Measurements from ENCODE around the gene CHD3. TPM values are rescaled to one million over a fixed set of nuclear protein-coding genes. Genes with fewer than 3 reads are reported as not detected.

CHD3 gene
- polyA plus RNA-seq, 1 of the 3 experiments (the other 2 are of a cell fraction): 56.2 TPM

GRCh38 chr17:7854851-7855659, 33.5 kb upstream of the CHD3 start, which contains the start of gene TMEM88:
TMEM88 (plus strand) TSS chr17:7855066; CDS start chr17:7855075, 9 bp downstream.
- Histone ChIP-seq H3K4me3 (ENCODE audit: low read depth in 2 of 2, low read length in 1 of 2) (peak within 1 kb of the TSS; percentile 72 to 77; a peak in 2 of 4 replicates), H3K9me3 (no peaks in the 10 kb centered on the region), H3K27me3 (ENCODE audit: insufficient read depth) (no peaks in the 10 kb centered on the region), H3K79me2 (ENCODE audit: insufficient read depth) (peaks cover 17% of the 10 kb centered on the region; the same call in 1 of the 2 replicates), H3K27ac (ENCODE audit: low read depth in 2 of 2, low read length in 1 of 2) (peak within 1 kb of the TSS; percentile 93 to 100), H3K9me2 (no peaks in the 10 kb centered on the region), H3K9ac (peak within 1 kb of the TSS; percentile 79; the same call in 1 of the 2 replicates), H3K36me3 (replicated peaks in 1 of 2; ENCODE audit: control insufficient read depth in 1 of 2, insufficient read depth in 2 of 2, low read length in 1 of 2) (peaks cover 29 to 50% of the 10 kb centered on the region in 2 experiments), H3K4me2 (peak within 1 kb of the TSS; percentile 91), H3F3A (replicated peaks; ENCODE audit: insufficient read depth) (peaks cover 31% of the 10 kb centered on the region), H4K20me1 (ENCODE audit: insufficient read depth) (peaks cover 22% of the 10 kb centered on the region), H3K4me1 (ENCODE audit: control insufficient read depth in 1 of 2, insufficient read depth in 2 of 2, low read depth in 1 of 2, low read length in 1 of 2) (peaks cover 23 to 46% of the 10 kb centered on the region in 2 experiments; a peak in 3 of 4 replicates), H2AFZ (ENCODE audit: low read depth) (no peak within 1 kb of the TSS)
- DNase-seq: no peak
- ChIA-PET CTCF (interaction anchor here (1.3 to 3.1 kb wide), 5 partner anchors 10 to 43 kb away, joined by 3 to 32 read pairs (median 3); partner anchors contain the start of gene KDM6B), POLR2A (no interaction called here)
- TF ChIP-seq YY1 (IDR thresholded peaks at IDR 0.05; ENCODE audit: low read depth) (no peak), PBX3 (IDR thresholded peaks at IDR 0.05) (0 out of 2 replicates have a peak, but pooled peaks have one; percentile 9), RAD21 (IDR thresholded peaks at IDR 0.05; ENCODE audit: low read length) (no peak), MAX (IDR thresholded peaks at IDR 0.05; ENCODE audit: low read depth) (no peak), GATA2 (CRISPR knock-in tag; IDR thresholded peaks at IDR 0.05) (no peak)
- 94% methylated on average over 48 of the region's 57 CpGs for WGBS (ENCODE audit: low lambda C conversion rate)

GRCh38 chr17:7855660-7856010, 33.0 kb upstream of the CHD3 start:
- peaks cover 17% of the 10 kb centered on the region; the same call in 1 of the 2 replicates for H3K79me2 ChIP-seq (ENCODE audit: insufficient read depth)
- no peaks in the 10 kb centered on the region for H3K9me3 ChIP-seq
- H3K4me3 ChIP-seq (ENCODE audit: low read depth in 2 of 2, low read length in 1 of 2): peak overlapping the region in 1 of 2 experiments; percentile 72; a peak in 1 of 4 replicates
- POLR2A ChIA-PET: no interaction called here
- 72% methylated on average over 15 of the region's 15 CpGs for WGBS (ENCODE audit: low lambda C conversion rate)
- no peaks in the 10 kb centered on the region for H3K9me2 ChIP-seq
- H2AFZ ChIP-seq (ENCODE audit: low read depth): no peak overlapping the region
- H3F3A ChIP-seq (replicated peaks; ENCODE audit: insufficient read depth): peaks cover 25% of the 10 kb centered on the region
- H3K36me3 ChIP-seq (replicated peaks in 1 of 2; ENCODE audit: control insufficient read depth in 1 of 2, insufficient read depth in 2 of 2, low read length in 1 of 2): peaks cover 23 to 48% of the 10 kb centered on the region in 2 experiments
- peak overlapping the region; percentile 91 for H3K4me2 ChIP-seq
- TF ChIP-seq CHD2 (IDR thresholded peaks at IDR 0.05; ENCODE audit: low read length, partially characterized antibody) (peak; percentile 7), RXRA (IDR thresholded peaks at IDR 0.05; ENCODE audit: borderline replicate concordance, low read depth) (no peak), RFX5 (IDR thresholded peaks at IDR 0.05; ENCODE audit: low read length) (no peak)
- H3K27ac ChIP-seq (ENCODE audit: low read depth in 2 of 2, low read length in 1 of 2): peak overlapping the region; percentile 93 to 100
- H4K20me1 ChIP-seq (ENCODE audit: insufficient read depth): peaks cover 16% of the 10 kb centered on the region
- no peak for DNase-seq
- peak overlapping the region; percentile 79; the same call in 1 of the 2 replicates for H3K9ac ChIP-seq
- H3K27me3 ChIP-seq (ENCODE audit: insufficient read depth): no peaks in the 10 kb centered on the region
- peaks cover 23 to 46% of the 10 kb centered on the region in 2 experiments; a peak in 3 of 4 replicates for H3K4me1 ChIP-seq (ENCODE audit: control insufficient read depth in 1 of 2, insufficient read depth in 2 of 2, low read depth in 1 of 2, low read length in 1 of 2)
- CTCF ChIA-PET: interaction anchor here (1.3 to 3.1 kb wide), 10 partner anchors 11 to 255 kb away, joined by 3 to 32 read pairs (median 6); partner anchors contain the start of gene KDM6B

Data from SK-N-SH (cell line).